GM19463 (cell line): ENCODE measurements around the gene NME5.
A peak's percentile ranks its signal among the peaks of the same experiment; 100 is the strongest.
"Not testable (repeated sequence)": the region's sequence is repeated elsewhere in the genome, so short reads cannot be mapped to it uniquely, and the experiment has no call there.

ENCODE experiments used
- ATAC-seq: cut with Tn5 transposase; IDR thresholded peaks from one replicate; pipeline ENCODE4 v1.9.1; 2021; ENCODE audit warnings: mild to moderate bottlenecking, moderate library complexity; ENCODE audit not compliant: unreplicated experiment

The NME5 gene

GRCh38 chr5:138083702-138084101 is 55.5 kb downstream of the NME5 start, which contains the start of gene WNT8A:
TSS of gene WNT8A (plus strand) at chr5:138084033. CDS start at chr5:138084128, 95 bp downstream.
- no peak for ATAC-seq

- ATAC-seq, result no peak
Observed at GRCh38 chr5:138082033-138082432, 57.2 kb downstream of the NME5 start.

GRCh38 chr5:138078006-138078643 is 61.1 kb downstream of the NME5 start:
- no peak for ATAC-seq

DNA sequence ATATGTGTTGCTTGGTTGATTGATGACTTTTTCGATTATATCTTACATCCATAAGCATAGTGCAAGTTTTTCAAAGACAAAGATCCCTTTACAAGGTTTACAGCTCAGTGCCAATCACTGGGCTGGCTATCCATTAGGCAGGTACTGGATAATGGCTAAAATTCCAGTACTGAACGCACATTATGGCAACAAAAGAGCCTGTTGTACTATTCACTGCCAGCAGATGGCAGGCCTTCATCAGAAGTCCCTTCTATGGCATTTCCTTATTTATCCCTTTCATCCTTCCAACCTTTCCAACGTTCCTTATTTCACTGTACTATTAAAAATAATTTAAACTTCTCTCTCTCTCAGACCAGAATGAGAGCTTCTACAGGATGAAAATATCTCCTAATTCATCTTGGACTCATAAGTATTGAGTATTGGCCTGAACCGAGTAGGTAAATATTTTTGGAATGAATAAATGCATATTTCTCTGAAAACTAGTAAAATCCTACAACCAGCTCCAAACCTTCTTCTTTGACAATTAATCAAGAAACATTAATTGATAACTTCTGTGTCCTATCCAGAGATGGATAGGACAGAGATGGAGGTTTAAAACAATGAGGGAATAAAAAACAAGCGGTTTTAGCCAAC is 62.0 kb downstream of the NME5 start:
- no peak for ATAC-seq

DNA sequence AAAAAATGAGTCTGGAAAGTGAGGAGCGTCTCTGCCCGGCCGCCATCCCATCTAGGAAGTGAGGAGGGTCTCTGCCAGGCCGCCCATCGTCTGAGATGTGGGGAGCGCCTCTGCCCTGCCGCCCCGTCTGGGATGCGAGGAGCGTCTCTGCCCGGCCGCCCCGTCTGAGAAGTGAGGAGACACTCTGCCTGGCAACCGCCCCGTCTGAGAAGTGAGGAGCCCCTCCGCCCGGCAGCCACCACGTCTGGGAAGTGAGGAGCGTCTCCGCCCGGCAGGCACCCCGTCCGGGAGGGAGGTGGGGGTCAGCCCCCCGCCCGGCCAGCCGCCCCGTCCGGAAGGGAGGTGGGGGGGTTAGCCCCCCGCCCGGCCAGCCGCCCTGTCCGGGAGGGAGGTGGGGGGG is 69.2 kb downstream of the NME5 start:
- ATAC-seq, result not testable (repeated sequence)

GRCh38 chr5:138068742-138069600 is 70.3 kb downstream of the NME5 start:
- peak; percentile 60 for ATAC-seq

DNA sequence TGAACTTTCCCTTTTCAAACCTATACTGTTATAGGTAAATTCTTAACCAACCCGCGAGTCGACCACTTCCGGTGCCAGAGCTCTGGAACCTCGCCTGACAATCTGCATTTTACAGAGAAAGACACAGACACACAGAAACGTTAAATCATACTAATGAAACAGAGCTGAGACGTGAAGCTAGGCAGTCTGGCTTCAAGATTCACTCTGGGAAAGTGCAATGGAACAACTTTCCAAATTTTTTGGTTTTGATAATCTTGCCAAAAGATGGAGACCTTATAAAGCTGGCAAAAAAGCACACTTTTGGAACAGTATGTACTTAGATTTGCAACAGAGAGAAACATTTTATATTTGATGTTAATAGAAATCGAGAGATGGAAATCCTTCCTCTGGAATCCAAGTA is 71.3 kb downstream of the NME5 start:
- no peak for ATAC-seq
